Activated CD8-positive, alpha-beta memory T cell treated with anti-CD3 and anti-CD28 coated beads for 48 hours (primary cell): ENCODE measurements around the gene PPP2R5B.
"Not testable (repeated sequence)": the region's sequence is repeated elsewhere in the genome, so short reads cannot be mapped to it uniquely, and the experiment has no call there.

Experiments
- DNase-seq, 3 experiments: peaks; one replicate each; pipeline ENCODE4 v3.0.0-alpha.2; 2020; ENCODE audit warnings: low read depth in 2 of 3, low spot score in 2 of 3

Gene PPP2R5B

GRCh38 chr11:64974124-64974523 lies 49.6 kb downstream of the PPP2R5B start:
- DNase-seq, result no peak

DNA sequence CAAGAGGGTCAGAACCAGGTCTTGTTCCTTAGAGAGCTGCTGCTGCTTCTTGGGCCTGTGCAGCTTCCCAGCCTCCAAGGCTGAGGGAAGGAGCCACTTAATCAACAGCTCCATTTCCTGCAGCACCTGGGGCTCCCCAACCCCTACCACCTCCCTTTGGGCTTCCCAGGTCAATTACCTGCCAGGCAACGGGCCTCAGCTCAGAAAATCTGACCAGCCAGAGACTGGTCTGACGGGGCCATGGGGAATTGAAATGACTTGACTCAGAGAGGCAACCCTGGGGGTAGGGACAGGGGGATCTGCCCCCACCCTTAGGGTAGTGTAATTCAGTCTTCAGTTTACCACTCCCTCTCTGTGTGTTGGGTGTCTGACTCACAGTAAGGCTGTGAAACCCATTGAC lies 52.2 kb downstream of the PPP2R5B start:
- no peak for DNase-seq

DNA sequence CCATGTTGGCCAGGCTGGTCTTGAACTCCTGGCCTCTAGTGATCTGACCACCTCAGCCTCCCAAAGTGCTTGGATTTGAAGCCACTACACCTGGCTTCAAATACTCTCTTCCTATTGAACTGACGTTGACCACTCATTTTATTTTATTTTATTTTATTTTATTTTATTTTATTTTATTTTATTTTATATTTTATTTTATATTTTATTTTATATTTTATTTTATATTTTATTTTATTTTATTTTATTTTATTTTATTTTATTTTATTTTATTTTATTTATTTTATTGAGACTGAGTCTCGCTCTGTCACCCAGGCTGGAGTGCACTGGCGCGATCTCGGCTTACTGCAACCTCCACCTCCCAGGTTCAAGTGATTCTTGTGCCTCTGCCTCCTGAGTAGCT lies 58.9 kb downstream of the PPP2R5B start:
- DNase-seq, result not testable (repeated sequence)
